Astrocyte of the cerebellum (primary cell): ENCODE results near the gene MTHFSD.

Source experiments
- DNase-seq: peaks from one replicate; pipeline ENCODE4 v3.0.0-alpha.2; 2011; ENCODE audit warnings: low read depth
- H3K4me3 ChIP-seq: 2 replicates; pipeline ENCODE4 v1.5.1; 2011; ENCODE audit warnings: mild to moderate bottlenecking, low read depth, low read length, moderate library complexity
- in situ Hi-C: cut with HindIII; loops from 2 replicates; pipeline ENCODE4 v1.10.0; 2017; ENCODE audit warnings: low sequenced_read_pairs
- TF ChIP-seq, protein P1 (sequence below): IDR thresholded peaks from 2 replicates; pipeline ENCODE4 v1.5.1; 2012; ENCODE audit warnings: low read length, low read depth, moderate library complexity, mild to moderate bottlenecking; ENCODE audit errors: missing control alignments

MTHFSD gene

DNA sequence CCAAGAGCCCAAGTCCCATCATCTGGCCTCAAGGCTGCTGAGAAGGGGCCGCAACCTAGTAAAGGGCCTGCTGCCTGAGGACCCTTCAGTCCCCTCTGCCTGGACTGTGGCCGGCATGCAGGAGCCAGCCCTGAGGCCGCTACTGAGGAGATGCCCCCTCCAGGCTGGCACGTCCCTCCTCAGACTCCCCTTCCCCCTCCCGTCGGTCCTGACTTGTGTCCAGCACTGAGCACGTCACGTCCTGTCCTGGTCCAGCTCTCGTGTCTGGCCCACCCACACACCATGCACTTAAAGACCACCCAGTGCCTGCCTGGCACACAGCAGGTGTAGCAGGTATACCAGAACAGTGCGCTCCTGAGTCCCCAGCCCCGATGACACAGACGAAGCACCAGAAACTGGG, 9.6 kb downstream of the MTHFSD start:
- TF ChIP-seq, protein P1, sequence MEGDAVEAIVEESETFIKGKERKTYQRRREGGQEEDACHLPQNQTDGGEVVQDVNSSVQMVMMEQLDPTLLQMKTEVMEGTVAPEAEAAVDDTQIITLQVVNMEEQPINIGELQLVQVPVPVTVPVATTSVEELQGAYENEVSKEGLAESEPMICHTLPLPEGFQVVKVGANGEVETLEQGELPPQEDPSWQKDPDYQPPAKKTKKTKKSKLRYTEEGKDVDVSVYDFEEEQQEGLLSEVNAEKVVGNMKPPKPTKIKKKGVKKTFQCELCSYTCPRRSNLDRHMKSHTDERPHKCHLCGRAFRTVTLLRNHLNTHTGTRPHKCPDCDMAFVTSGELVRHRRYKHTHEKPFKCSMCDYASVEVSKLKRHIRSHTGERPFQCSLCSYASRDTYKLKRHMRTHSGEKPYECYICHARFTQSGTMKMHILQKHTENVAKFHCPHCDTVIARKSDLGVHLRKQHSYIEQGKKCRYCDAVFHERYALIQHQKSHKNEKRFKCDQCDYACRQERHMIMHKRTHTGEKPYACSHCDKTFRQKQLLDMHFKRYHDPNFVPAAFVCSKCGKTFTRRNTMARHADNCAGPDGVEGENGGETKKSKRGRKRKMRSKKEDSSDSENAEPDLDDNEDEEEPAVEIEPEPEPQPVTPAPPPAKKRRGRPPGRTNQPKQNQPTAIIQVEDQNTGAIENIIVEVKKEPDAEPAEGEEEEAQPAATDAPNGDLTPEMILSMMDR = no peak
- H3K4me3 ChIP-seq = no peak overlapping the region
- in situ Hi-C loops = no loop called here
- DNase-seq = no peak

DNA sequence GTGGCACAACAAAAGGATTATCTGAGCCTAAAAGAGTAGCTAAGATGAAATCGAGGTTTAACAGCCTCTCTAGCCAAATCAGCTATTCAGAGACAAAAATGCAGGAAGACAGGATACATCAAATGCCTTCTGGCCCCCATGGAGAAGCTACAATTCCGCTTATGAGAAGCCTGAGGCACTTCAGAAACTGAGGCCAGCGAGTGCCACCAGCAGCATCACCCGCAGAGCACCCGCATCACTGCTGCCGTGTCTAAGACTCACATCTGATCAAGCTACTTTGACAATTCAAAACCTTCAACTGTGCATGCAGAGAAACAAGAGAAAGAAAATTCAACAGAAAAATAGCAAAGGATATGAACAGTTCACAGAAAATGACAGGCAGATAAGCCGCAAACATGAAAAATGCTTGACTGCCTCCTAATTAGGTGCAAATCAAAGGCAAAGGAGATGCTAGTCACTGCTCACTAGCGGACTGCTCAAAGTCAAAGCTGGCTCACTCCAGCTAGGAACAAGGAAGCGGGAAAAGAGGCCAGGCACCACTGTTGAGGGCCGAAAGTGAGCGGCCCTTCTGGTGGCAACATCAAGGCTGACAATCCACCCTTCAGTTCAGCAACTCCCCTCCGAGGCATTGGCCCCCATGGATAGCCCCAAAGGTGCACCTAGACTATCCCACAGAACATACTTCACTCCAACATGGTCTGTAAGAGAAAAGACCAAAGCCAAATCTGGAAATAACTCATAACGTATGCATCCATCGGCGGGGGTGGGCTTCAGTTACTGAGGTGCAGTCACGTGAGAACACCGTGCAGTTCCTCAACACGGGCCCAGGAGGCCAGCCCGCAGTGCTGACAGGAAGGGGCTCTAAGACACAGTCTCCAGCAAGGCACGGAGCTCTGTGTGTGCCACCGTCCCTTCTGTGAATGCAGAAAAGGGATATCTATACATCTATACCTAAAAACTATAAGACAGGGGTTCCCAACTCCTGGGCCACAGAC, 12.0 kb downstream of the MTHFSD start:
- H3K4me3 ChIP-seq = no peak overlapping the region
- in situ Hi-C loops = no loop called here
- no peak for DNase-seq
- TF ChIP-seq, protein P1 = no peak

DNA sequence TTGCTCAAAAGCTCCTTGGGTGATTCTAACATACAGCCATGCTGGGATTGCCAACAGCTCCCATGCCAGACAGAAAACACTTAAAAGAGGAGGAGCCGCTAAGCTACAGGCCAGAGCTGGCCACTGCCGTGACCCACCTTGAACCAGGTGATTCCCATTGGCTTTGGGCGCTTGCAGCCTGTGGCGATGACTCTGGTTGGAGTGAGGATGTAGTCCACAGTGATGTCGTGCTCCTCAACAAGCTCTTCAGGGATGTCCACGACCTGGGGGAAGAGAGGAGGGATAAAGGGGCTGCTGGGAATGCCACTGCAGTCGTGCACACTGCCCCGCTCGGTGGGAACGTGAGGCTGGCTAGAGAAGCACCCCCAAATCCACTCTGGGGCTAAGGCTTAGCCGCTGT, 13.5 kb downstream of the MTHFSD start:
- TF ChIP-seq, protein P1 = no peak
- no peak overlapping the region for H3K4me3 ChIP-seq
- DNase-seq = no peak
- in situ Hi-C loops = no loop called here

DNA sequence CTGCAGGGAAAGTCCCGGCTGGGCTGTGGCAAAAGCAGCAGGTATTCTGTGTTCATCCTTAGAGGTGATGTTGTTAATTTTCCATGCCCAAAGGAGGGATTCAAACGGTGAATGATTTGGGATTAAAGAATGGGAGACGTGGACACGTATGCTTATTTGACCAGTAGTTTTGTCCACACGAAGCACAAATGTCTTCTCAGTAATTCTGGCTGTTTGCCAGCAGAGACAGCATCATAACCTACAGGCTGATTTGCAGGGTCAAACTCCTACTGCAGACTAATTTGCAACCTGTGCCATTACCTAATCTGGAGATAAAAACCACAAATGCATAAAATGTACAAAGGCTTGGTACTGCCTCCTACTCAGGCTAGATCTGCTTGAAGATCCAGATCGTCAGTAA, 14.1 kb downstream of the MTHFSD start:
- in situ Hi-C loops = no loop called here
- DNase-seq = no peak
- no peak overlapping the region for H3K4me3 ChIP-seq
- TF ChIP-seq, protein P1 = no peak

DNA sequence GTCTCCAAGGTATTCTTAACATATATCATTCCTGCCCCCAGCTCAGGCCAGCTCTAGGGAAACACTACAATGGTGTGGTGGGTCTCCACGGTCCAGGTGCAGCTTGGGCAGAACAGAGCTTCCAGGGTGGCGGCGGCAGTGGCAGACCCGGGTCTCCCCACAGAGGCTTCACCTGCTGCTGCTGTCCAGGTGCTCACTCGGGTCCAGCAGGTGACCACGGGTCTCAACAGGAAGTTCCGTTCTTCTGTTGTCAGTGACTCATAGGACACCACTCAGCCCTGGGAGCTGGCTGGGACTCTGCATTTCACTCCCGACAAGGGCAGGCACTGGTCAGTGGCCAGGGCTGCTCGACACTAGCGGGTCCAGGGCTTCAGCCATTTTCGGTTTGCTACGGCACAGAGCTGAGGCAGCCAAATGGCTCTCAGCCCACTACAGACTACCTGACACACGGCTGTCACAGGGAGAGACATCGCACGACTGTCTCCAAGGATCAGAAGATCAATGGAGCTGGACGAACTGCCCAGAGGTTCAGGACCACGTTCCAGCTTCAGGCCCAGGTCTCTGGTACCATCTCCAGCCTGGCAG, 16.7 kb downstream of the MTHFSD start:
- in situ Hi-C loops = no loop called here
- TF ChIP-seq, protein P1 = no peak
- DNase-seq = no peak
- H3K4me3 ChIP-seq = no peak overlapping the region

DNA sequence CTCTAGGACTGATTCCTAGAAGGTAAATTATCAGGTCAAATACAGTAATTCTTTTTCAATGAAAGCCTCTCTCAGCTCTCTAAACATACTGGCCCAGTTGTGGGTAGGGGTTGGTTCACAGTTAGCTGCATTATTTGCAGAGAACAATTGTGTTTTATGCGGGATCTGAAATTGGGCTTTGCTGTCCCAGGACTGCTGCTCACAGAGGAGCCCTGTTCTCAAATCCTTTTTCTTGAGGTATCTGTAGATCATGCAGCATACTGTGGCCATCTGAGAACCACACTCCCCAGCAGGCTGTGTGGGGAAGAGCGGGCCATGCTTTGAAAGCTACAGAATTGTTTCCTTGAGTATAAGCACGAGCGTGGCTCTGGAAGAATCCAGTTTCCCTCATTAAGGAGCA, 17.5 kb downstream of the MTHFSD start:
- no peak overlapping the region for H3K4me3 ChIP-seq
- in situ Hi-C loops = no loop called here
- TF ChIP-seq, protein P1 = no peak
- no peak for DNase-seq
